Measurements from ENCODE around the gene GPD2.

The GPD2 gene

GRCh38 chr2:156635646-156636045 is 199.5 kb downstream of the GPD2 start:
- no peak for DNase-seq (ENCODE audit: extremely low read depth in 1 of 2, low read depth in 1 of 2)

All from stimulated activated CD8-positive, alpha-beta memory T cell treated with anti-CD3 and anti-CD28 coated beads, Interleukin-7, amount 100 ng/mL, for 48 hours (primary cell).